ENCODE data around the gene GRM3. TPM values are rescaled to one million over a fixed set of nuclear protein-coding genes. Genes with fewer than 3 reads are reported as not detected.

The GRM3 gene
- total RNA-seq, 3 donors from 2014 or later: not detected

DNA sequence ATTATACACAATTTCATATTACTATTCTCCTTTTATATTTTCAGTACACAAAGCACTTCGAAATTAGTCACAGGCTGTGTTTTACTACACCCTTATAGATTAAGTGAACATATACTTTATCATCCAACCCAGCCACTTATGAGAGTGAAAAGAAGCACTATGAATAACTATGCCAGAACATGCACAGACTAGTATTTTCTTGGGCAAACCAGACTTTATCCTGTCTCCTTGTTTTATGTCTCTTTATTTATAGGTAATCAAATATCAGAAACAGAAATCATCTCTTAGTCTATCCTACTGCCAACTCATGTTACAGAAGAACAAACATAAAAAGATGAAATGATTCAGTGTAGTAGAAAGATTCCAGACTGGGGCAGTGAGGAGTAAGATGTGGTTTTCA, 171.8 kb downstream of the GRM3 start:
- H3K4me3 ChIP-seq: no peak overlapping the region
- no peak for DNase-seq
- H3K36me3 ChIP-seq (ENCODE audit: low read depth): no peaks in the 10 kb centered on the region
- no peaks in the 10 kb centered on the region for H3K4me1 ChIP-seq (ENCODE audit: low read depth)
- intact Hi-C loops (cut with DNase I, micrococcal nuclease): no loop called here
- TF ChIP-seq CTCF (IDR thresholded peaks at IDR 0.05): no peak
- H3K9me3 ChIP-seq: no peaks in the 10 kb centered on the region
- no peak for ATAC-seq

DNA sequence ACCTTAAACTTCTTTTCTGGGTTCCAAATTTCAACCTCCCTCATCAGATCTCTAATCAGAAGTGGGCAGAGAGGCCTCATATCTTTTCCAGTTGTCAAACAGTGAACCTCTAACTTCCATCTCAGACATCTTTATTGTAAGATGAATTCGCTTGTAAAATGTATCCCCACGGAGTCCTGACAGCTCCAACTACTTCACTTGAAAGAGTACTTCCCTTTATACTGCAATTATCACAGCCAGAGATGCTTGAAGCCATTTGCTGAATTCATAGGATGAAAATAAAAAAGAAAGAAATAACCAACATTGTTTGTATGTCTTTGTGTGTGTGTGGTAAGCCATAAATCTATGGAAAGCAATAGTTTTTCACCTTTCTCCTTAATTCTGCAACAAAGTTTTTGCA, 175.2 kb downstream of the GRM3 start:
- DNase-seq: no peak
- no peak for TF ChIP-seq CTCF (IDR thresholded peaks at IDR 0.05)
- intact Hi-C loops (cut with DNase I, micrococcal nuclease): no loop called here

DNA sequence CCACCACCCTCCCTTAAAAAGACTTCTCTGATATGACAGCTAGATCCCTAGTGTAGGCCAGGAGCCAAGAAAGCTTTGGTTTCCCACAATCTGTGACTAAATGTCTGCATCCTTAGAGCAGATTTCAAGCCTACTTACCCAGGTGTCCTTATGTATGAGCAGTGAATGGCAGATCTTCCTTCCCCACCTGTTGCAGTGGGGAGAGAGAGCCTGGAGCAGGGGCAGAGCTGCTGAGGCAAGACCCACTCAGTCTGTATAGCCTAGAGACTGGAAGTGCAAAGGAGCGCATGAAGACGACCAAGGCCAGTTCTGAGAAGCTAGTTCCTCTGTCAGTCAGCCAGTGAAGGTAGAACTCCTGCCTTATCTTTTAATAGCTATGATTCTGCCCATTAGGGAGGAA, 180.1 kb downstream of the GRM3 start:
- DNase-seq (no peak), ATAC-seq (no peak)
- H3K4me1 ChIP-seq (ENCODE audit: low read depth): no peaks in the 10 kb centered on the region
- TF ChIP-seq CTCF (IDR thresholded peaks at IDR 0.05): no peak
- H3K4me3 ChIP-seq: no peak overlapping the region
- no peaks in the 10 kb centered on the region for H3K9me3 ChIP-seq
- intact Hi-C loops (cut with DNase I, micrococcal nuclease): no loop called here
- H3K36me3 ChIP-seq (ENCODE audit: low read depth): no peaks in the 10 kb centered on the region

More for the DNA sequence above, 175.2 kb downstream of the GRM3 start:
- H3K4me3 ChIP-seq: no peak overlapping the region
- H3K4me1 ChIP-seq (ENCODE audit: low read depth): no peaks in the 10 kb centered on the region
- H3K9me3 ChIP-seq: no peaks in the 10 kb centered on the region
- ATAC-seq: no peak
- H3K36me3 ChIP-seq (ENCODE audit: low read depth): no peaks in the 10 kb centered on the region

GRCh38 chr7:86825264-86825663, 181.6 kb downstream of the GRM3 start:
- Histone ChIP-seq H3K9me3 (no peaks in the 10 kb centered on the region), H3K4me3 (no peak overlapping the region), H3K4me1 (ENCODE audit: low read depth) (no peaks in the 10 kb centered on the region), H3K36me3 (ENCODE audit: low read depth) (no peaks in the 10 kb centered on the region)
- intact Hi-C loops (cut with DNase I, micrococcal nuclease): no loop called here
- DNase-seq: no peak
- TF ChIP-seq CTCF (IDR thresholded peaks at IDR 0.05): no peak
- ATAC-seq: no peak

DNA sequence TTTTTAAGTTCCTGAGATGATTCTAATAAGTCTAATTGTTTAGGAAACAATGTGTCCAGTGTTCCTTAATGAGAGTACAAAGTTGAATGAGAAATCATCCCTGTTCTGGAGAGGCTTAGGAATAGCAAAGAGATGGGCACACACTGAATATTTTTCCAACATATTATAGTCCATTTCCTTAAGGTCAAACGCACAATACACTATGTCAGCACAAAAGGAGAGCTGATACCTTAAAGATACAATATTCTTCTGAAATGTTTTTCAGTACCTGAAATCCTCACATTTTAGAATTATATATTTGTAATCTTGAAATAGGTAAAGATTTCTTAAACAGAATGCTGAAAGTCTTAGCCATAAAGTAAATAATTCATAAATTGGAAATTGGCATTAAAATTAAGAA, 183.2 kb downstream of the GRM3 start:
- no peak for TF ChIP-seq CTCF (IDR thresholded peaks at IDR 0.05)
- DNase-seq (no peak), ATAC-seq (no peak)
- no peaks in the 10 kb centered on the region for H3K36me3 ChIP-seq (ENCODE audit: low read depth)
- H3K4me3 ChIP-seq: no peak overlapping the region
- intact Hi-C loops (cut with DNase I, micrococcal nuclease): no loop called here
- H3K4me1 ChIP-seq (ENCODE audit: low read depth): no peaks in the 10 kb centered on the region
- H3K9me3 ChIP-seq: no peaks in the 10 kb centered on the region

- peak; percentile 80 for ATAC-seq
- Histone ChIP-seq H3K4me1 (ENCODE audit: low read depth) (no peaks in the 10 kb centered on the region), H3K9me3 (no peaks in the 10 kb centered on the region), H3K4me3 (no peak overlapping the region), H3K36me3 (ENCODE audit: low read depth) (no peaks in the 10 kb centered on the region)
- intact Hi-C loops (cut with DNase I, micrococcal nuclease): no loop called here
- DNase-seq: peak in 1 of 3 donors; percentile 21
- no peak for TF ChIP-seq CTCF (IDR thresholded peaks at IDR 0.05)
Measured at GRCh38 chr7:86833360-86833759, 189.7 kb downstream of the GRM3 start.

Measured in mucosa of descending colon (tissue), 3 donors.